ENCODE results near the gene POLD2. TPM values are rescaled to one million over a fixed set of nuclear protein-coding genes. Genes with fewer than 3 reads are reported as not detected.
A peak's percentile ranks its signal among the peaks of the same experiment; 100 is the strongest.

POLD2 gene
- total and polyA plus RNA-seq, 2 donors from 2014 or later = 60.0 to 119 TPM

DNA sequence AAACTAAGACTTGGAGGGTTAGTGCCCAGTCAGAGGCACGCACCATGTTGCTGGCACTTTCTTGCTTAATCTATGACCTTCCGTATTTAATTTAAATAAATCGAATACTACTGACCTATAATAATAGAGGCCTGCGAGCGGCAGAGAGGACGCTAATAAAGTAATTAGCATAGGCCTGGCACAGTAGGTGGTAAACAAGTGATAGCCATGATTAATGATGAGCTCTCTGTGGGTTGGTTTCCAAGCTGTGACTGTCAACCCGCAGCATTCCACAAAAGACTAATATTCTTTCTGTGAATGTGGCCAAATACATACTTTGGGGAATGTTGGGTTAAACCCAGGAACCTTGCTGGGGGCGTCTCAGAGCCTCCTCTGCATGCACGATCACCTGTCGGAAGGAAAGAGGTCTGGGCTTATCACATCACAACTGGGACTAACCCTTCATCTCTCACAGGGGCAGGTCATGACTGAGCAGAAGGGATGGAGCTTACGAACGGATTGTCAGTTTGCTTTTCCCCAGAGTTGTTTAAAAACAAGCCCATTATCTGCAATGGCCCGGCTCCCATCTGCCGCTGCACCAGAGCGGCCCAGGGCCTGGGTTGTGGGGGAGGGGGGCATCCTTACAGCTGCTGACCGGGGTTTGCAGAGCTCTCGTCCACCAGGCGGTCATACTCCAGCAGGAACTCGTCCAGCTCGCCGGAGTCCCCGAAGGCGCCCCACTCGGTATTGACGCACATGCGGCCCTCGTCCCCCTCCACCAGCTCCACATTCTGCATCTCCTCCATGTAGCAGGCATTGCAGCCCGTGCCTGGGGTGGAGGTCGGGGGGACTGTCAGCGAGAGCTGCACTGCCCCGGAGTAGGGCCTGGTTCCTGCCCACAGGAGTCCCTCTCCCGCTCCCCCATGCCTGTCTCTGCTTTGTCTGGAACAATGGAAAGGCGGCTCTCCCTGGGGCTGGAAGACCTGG lies 24.0 kb upstream of the POLD2 start:
- Histone ChIP-seq H3K4me3 (ENCODE audit: low read length in 3 of 3) (no peak overlapping the region), H3K27ac (ENCODE audit: low read depth in 2 of 2, low read length in 2 of 2) (no peak overlapping the region), H3K9ac (ENCODE audit: low read length in 3 of 3) (no peak overlapping the region), H3K4me1 (ENCODE audit: control insufficient read depth in 2 of 3, insufficient read depth in 2 of 3, low read depth in 1 of 3, low read length in 3 of 3) (peaks cover 0 to 4% (median 0%) of the 10 kb centered on the region in 3 donors), H3K27me3 (ENCODE audit: control insufficient read depth, insufficient read depth, low read length) (no peaks in the 10 kb centered on the region), H3K9me3 (ENCODE audit: control insufficient read depth in 2 of 3, insufficient read depth in 1 of 3, low read length in 3 of 3) (no peaks in the 10 kb centered on the region), H3K36me3 (ENCODE audit: control insufficient read depth in 2 of 3, insufficient read depth in 3 of 3, low read length in 3 of 3) (no peaks in the 10 kb centered on the region)
- TF ChIP-seq, protein P1, sequence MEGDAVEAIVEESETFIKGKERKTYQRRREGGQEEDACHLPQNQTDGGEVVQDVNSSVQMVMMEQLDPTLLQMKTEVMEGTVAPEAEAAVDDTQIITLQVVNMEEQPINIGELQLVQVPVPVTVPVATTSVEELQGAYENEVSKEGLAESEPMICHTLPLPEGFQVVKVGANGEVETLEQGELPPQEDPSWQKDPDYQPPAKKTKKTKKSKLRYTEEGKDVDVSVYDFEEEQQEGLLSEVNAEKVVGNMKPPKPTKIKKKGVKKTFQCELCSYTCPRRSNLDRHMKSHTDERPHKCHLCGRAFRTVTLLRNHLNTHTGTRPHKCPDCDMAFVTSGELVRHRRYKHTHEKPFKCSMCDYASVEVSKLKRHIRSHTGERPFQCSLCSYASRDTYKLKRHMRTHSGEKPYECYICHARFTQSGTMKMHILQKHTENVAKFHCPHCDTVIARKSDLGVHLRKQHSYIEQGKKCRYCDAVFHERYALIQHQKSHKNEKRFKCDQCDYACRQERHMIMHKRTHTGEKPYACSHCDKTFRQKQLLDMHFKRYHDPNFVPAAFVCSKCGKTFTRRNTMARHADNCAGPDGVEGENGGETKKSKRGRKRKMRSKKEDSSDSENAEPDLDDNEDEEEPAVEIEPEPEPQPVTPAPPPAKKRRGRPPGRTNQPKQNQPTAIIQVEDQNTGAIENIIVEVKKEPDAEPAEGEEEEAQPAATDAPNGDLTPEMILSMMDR (IDR thresholded peaks at IDR 0.05; ENCODE audit: borderline replicate concordance, extremely low read depth, insufficient read depth) = no peak
- DNase-seq (peak; percentile 69 to 91 (median 77)), FAIRE-seq (no peak)
- intact Hi-C loops (cut with DNase I) = no loop called here

DNA sequence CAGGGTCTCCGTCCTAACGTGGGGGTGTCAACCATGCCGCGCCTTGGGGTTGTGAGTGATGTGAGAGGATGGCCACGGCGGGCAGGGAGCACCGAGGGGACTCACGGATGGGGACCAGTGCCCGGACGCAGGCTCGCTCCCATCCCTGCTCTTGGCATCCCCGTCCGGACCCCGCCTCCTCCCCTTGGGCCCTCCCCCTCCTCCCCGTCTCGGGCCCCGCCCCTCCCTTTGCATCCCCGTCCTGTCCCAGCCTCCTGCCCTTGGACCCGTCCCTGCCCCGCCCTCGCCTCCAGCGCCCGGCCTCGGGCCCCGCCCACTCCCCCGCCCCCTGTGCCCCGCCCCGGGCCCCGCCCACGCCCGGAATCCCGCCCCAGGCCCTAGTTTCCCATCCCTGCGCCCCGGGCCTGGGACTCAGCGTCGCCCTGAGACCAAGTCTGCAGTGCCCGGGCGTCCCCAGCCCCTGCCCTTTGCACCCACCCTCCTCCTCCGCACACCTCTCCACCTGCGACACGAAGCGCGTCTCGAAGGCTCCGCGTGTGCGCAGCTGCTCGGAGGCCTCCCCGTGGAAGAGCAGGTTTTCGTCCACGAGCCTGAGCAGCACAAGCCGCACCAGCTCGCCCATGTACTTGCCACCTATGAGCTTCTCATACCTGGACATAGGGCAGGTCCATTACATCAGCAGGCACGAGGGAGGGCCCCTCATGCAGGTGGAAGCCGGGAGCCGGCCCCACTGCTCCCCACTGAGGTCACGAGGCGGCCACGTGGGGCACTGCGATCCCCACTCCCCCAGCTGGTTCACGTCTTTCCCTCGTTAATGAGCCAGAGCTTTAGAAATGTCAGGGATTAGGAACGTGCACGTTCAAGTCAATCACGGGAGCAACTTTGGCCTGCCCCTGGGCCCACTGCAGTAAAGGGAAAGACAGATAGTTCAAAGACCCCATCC lies 22.9 kb upstream of the POLD2 start:
- H3K4me1 ChIP-seq (ENCODE audit: control insufficient read depth in 2 of 3, insufficient read depth in 2 of 3, low read depth in 1 of 3, low read length in 3 of 3) = peaks cover 0 to 4% (median 0%) of the 10 kb centered on the region in 3 donors
- intact Hi-C loops (cut with DNase I) = no loop called here
- no peak overlapping the region for H3K27ac ChIP-seq (ENCODE audit: low read depth in 2 of 2, low read length in 2 of 2)

DNA sequence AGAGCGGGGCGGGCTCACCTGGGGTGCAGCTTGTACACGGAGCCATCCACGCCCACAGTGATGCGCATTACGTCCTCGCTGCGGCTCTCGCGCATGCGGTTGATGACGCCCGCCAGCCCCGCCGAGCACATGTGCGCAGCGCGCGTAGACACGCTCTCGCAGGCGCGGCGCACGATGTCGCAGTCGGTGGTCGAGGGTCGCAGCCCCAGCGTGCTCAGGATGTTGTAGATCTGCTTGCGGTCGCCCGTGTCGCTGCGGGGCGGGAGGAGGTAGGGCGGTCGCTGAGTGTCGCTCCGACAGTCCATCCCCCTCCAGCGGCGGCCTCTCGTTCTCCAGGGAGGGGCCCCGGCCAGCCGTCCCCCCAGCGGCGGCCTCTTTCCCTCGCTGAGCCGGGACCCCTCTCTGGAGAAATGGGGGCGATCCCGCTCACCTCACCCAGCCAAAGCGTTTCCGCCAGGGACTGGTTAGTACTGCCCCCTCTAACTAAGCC lies 22.2 kb upstream of the POLD2 start:
- FAIRE-seq = no peak
- DNase-seq = peak in 4 of 5 donors; percentile 38 to 73 (median 62)
- Histone ChIP-seq H3K4me3 (ENCODE audit: low read length in 3 of 3) (peak overlapping the region in 2 of 3 donors; percentile 33 to 47), H3K36me3 (ENCODE audit: control insufficient read depth in 2 of 3, insufficient read depth in 3 of 3, low read length in 3 of 3) (no peaks in the 10 kb centered on the region), H3K9ac (ENCODE audit: low read length in 3 of 3) (no peak overlapping the region), H3K27me3 (ENCODE audit: control insufficient read depth, insufficient read depth, low read length) (no peaks in the 10 kb centered on the region), H3K27ac (ENCODE audit: low read depth in 2 of 2, low read length in 2 of 2) (no peak overlapping the region), H3K4me1 (ENCODE audit: control insufficient read depth in 2 of 3, insufficient read depth in 2 of 3, low read depth in 1 of 3, low read length in 3 of 3) (peaks cover 0 to 4% (median 0%) of the 10 kb centered on the region in 3 donors), H3K9me3 (ENCODE audit: control insufficient read depth in 2 of 3, insufficient read depth in 1 of 3, low read length in 3 of 3) (no peaks in the 10 kb centered on the region)
- intact Hi-C loops (cut with DNase I) = no loop called here
- TF ChIP-seq, protein P1 (IDR thresholded peaks at IDR 0.05; ENCODE audit: borderline replicate concordance, extremely low read depth, insufficient read depth) = no peak

More for the DNA sequence above, 22.9 kb upstream of the POLD2 start:
- H3K9ac ChIP-seq (ENCODE audit: low read length in 3 of 3) = no peak overlapping the region
- no peaks in the 10 kb centered on the region for H3K36me3 ChIP-seq (ENCODE audit: control insufficient read depth in 2 of 3, insufficient read depth in 3 of 3, low read length in 3 of 3)
- TF ChIP-seq, protein P1 (IDR thresholded peaks at IDR 0.05; ENCODE audit: borderline replicate concordance, extremely low read depth, insufficient read depth) = no peak
- no peaks in the 10 kb centered on the region for H3K9me3 ChIP-seq (ENCODE audit: control insufficient read depth in 2 of 3, insufficient read depth in 1 of 3, low read length in 3 of 3)
- no peak for FAIRE-seq
- no peaks in the 10 kb centered on the region for H3K27me3 ChIP-seq (ENCODE audit: control insufficient read depth, insufficient read depth, low read length)
- H3K4me3 ChIP-seq (ENCODE audit: low read length in 3 of 3) = peak overlapping the region in 2 of 3 donors; percentile 33 to 47
- peak; percentile 86 to 95 (median 91) for DNase-seq
